ENCODE results near the gene FIP1L1. TPM values are rescaled to one million over a fixed set of nuclear protein-coding genes. Genes with fewer than 3 reads are reported as not detected.

FIP1L1 gene
- total RNA-seq, 1 donor from 2014 or later = 66.2 TPM

DNA sequence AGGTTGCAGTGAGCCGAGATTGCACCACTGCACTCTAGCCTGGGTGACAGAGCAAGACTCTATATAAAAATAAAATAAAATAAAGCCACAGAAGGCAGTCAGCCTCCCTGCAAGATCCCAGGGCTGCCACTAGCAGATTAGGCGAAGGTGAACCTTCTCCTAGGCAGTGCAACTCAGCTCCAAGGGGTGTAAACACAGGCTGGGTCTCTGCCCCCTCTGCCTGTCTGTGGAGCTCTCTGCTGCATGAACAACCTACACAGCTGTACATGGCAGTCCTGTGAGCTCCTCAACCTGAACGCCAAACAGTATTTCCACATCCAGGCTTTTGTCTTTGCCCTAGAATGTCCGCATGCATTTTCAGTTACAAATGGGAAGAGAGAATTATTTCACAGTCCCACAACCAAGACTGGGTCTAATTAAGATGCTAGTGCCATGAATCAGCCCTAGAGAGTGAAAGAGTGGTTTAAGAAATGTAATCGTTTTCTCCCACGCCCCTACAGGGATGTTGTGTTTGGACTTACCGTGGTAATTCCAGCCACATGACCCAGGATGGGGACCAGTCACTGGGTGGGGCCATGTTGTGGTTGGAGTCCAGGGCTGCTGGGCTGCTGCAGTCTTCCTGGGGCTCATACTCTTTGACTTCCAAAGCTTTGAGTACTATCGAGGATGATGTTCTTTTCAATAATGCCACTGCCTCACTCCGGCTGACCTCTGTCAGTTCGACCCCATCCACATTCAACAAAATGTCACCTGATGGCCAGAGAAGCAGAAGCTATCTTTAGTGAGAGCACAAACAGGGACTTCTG lies 99.0 kb downstream of the FIP1L1 start:
- no peak for DNase-seq

DNA sequence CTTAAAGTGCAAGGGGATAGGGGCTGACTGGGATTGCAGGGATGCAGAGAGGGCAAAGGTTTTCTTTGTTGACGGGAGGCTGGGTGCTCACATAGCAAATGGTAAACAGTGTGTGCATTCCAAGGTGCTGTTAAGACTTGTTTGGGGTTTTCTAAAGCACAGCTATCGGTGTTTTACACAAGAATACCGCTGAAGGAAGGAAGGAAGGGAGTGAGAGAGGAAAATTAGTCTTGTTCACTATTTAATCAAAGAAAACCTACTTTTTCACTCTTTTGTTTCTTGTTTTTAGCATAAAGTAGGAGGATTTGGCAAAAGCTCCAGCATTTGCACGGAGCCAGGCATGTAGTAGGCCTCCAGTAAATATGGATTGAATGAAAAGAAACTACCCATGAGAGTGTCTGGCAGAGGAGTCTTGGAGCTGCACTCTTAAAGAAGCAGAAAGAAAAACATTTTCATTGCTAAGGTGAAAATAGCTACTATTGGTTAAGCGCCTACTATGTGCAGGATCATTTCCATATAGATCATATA lies 99.7 kb downstream of the FIP1L1 start:
- no peak for DNase-seq

DNA sequence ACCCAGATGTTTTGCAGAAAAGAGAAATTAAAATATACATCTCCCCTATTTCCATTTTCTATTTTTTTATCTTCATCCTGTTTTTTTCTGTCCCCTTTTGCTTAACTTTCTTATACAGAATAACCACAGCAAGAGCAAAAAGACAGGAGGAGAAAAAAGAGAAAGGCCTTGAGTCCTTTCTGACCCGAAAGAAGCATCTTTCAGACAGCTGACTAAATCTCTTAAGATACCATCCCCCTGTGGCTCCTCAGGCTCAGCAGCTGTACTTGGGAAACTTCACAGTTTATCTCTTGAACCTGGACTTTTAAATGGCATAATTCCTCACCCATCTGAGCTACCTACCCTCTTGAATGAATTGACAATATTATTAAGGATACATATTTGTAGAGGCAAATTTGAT lies 100.2 kb downstream of the FIP1L1 start:
- DNase-seq = no peak

DNA sequence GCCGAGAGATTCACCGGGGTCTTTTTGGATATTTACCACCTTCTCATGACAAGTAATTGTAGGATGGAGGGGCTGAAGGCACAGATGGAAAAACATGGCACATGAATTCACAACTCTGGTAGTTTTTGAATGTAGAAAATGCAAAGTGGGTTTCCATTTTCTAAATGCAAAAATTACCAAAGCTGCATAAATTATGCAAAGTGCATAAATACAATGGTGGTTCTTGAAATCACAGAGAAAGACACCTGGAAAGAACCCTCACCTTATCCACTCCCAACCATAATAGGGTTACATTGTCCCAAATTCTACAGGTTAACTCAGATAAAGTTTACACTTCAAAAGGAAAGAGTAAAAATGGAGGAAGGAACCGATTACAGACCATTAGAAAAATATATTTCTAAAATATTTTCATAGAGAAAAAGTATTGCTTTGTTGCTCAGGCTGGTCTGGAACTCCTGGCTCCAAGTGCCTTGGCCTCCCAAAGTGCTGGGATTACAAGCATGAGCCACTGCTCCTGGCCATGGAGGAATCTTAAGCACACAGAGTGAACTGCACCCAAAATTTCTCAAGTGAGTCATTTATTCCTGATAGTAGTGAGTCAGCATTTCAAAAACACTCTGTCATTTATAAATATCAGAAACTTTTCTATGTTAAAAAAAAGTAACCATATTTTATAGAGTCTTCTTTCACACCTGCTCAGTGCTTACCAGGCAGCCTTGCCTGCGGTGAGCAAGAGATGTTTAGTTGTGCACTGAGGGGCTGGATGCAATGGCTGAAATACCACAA lies 101.4 kb downstream of the FIP1L1 start:
- no peak for DNase-seq

DNA sequence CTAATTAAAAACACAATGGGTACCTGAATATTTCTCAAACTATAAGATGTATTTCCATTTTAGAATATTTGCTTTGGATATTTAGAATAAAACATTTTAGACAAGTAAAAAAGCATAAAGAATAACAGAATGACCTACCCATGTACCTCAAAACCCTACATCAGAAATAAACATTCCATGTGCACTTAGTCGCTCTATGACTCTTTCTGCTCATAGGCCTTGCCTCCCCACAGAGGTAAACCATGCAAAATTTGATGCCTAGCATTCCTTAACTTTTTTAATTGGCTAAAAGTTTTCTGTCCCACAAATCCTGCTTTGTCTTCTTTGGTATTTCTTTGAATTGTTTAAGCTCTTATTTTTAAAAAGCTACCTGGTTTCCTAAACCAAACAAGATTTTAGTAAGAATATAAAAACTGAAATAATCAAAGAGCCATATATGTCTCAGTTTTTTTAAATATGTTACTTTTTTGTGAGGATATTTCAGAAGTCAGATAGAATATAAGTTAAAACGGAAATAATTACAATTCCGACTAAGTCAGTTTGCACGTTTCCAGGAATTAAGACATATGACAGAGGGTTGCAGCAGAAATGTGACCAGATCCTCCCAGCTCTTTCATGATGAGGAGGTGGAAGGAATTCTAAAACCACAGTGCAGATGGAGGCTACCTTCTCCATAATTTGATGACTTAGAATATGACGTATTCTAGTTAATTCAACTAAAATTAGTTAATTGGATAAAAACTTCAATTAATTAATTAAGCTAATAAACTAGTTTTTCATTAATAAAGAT lies 102.5 kb downstream of the FIP1L1 start:
- DNase-seq = no peak

DNA sequence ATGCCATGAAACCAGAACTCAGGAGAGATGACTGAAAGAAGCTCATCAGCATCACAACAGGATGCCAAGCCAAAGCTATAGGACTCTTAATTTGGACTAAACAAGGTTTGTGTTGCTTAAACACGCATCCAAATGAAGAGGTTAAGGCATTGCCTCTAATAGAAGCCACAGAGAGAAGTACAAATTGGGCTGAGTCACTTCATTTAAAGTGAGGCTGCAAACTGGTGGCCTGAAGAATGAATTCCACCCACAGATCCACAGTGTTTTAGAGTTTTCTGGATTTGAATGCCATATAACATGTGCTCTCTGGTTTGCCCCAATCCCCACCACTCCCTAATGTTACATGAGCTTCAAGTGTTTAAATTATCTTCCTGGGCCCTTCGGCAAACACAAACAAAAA lies 103.5 kb downstream of the FIP1L1 start:
- no peak for DNase-seq

DNA sequence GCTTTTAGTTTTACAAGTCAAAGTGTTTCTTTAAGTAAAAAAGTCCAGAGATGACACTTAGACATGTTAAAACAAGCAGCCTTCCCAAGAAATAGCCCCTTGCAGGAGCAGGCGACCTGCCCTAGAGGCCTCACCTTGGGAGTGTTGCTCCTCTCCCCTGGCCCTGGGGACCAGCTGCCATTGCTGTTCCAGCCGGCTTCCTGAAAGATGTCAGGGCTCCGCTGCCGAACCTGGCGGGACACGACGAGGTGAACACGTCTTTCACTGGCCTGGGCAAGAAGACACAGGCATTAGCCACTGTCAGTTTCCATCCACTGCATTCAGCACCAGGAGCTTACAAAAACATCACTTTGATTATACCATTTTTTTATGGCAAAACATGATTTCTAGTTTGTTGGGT lies 104.1 kb downstream of the FIP1L1 start:
- no peak for DNase-seq

DNA sequence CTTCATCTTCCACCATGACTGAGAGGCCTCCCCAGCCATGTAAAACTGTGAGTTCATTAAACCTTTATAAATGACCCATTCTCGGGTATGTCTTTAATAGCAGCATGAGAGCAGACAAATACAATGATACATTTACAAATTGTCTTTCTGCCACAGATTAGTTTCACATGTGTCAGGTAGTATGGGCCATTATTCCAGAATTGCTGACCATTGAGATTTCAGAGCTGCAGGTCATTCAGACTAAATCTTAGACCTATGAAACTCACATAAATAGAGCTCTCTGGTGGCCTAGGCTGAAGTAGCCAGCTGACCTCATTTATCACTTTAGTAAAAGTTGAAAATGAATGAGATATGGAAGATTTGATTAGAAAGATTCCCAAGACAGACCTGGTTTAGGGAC lies 105.8 kb downstream of the FIP1L1 start:
- DNase-seq = no peak

DNA sequence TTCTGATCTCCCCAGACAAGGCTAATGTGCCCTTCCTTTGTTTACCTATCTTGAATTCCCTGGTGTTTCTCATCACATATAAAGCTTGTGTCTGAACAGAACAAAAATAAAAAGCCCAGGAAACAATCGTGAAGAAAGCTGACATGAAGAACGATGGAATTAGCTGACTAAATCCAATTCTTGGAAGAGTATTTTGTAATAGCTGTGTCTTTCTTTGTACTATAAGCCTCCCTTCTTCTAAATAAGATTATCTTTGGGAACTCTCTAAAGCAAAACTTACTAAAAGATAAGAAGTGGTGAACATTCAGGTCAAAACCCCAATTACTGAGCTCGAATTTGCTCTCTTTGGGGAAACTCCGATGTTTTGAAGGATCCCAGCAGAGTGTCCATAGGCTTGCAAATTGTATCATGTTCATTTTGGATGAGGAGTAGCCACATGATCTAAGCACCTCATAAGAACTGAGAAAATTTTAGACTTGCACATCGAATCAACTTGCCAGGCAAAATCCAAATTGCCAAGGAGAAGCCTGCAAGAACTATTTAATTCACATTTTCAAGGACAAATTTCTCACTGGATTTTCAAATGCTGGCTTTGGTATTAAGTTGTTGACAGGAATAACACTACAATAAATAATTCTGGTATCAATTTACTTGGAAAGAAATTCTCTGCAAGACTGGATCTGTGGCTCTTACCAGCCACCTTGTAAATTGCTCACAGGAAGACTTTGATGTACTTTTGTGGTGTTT lies 107.6 kb downstream of the FIP1L1 start:
- no peak for DNase-seq

DNA sequence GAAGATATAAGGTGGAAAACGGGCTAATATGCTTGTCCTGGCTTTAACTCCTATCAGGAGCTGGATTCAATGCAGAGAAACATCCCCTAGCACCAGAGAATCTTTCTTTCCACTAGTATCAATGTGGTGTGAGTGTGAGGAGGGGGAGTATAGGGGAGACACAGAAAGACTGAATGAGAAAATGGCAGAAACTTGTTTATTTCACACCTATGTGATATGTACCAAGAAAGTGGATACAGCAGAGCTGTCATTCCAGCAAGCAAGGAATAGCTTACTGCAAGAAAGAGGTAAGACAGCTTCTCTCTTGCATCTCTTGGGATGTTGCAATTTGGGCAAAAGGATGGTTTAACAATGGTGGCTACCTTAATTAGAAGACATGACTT lies 108.2 kb downstream of the FIP1L1 start:
- no peak for DNase-seq

DNA sequence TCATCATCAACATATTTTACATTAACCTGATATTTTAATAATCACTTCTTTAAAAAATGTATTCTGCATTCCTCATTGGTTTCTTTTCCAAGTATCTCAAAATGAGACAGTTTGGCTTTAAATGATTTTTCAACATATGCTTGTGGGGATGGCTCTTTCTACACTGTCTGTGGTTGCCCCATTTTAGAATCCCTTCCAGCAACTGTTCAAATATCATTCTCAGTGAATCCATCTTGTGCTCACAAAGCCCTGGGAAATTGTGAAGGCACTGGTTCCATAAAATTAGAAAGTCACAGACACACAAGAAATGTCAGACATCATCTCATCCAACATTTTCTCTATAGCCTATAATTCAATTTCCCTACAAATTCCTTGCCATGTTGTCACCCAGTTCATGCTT lies 110.3 kb downstream of the FIP1L1 start:
- no peak for DNase-seq

DNA sequence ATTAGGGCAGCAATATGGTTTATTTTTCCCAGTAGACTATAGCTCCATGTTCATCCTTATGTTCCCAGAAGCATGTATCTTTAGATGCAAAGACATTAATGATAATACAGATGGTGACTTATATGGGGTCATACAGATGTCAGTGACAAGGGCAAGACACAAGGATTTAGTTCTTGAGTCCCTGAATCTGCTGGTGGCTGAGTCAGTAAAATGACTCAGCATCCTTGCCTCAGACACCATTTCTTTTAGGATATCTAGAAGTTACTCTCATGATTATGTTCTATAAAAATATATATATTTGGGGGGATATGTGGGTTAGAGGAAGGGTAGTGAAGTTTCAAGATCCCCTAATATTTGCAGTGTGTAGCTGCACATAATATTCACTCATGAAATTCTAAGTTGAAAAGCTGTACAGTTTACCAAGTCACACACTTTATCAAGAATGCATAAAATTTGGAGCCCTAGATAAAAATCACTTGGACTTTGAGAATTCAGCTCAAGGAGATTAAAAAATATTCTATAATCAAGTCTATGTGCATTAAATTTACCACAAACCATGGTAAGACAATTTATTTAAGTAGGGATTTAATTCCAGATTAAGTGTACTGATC lies 111.9 kb downstream of the FIP1L1 start:
- no peak for DNase-seq

DNA sequence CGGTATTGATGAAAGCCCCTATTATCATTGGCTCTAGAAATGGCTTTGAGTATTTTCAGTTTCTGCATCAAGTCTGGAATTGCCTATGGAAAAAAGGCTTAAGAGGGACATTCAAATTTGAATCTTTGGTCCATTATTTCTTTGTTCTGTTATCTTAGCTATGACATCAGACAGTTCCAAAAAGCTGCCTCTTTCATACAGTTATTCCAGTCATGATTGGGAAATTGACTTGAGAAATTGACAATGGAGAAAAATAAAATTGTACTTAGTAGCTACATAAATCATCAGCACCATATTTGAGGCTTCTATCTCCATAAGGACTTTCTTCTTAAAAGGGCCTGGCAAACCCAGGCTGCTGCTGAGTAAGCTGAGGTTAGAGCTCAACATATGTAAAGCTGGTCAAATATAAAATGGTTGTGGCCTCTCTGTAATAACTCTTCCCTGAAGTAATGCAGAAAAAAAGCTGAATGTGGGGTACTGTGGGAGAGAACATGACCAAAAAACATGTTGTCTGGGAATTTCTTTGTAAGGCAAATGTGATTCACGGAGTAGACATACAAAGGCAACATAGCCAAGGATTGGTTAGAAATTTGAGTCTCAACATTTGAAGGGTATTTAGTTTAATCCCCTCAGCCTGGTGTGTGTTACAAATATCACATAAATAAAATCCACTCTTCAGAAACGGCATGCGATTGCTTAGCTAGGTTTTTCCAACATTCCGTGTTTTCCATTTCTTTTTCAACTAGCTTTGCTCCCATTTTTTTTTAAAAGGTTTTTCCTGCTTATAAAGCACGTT lies 112.9 kb downstream of the FIP1L1 start:
- DNase-seq = peak; percentile 65

DNA sequence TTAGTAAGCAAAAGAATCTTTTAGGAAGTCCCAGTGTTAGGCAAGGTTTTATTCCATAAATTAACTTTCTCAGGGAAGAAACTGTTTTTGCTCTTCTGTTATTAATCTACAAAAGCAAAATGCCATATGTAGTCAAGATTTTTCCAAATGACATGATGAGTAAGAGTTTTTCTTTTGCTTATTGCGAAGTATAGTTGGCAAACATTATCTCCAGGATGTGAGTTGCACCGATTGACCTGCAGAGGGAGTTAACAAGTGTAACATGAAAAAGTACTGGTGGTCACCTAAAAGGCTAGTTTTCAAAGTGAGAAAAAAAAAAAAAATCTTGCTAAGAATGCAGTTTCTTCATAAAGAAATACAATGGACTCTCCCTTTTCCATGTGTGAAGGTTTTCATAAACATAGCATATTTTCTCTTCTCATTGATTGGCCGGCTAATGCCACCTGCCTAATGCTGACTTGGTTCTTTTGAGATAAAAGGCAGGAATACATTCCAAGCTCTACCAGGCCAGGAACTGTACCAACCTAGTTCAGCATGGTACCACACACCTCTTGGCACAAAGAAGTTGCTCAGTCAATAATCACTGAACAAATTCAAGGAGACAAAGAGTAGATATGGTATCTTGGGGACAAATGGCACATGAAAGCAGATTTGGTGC lies 113.7 kb downstream of the FIP1L1 start:
- peak; percentile 76 for DNase-seq

DNA sequence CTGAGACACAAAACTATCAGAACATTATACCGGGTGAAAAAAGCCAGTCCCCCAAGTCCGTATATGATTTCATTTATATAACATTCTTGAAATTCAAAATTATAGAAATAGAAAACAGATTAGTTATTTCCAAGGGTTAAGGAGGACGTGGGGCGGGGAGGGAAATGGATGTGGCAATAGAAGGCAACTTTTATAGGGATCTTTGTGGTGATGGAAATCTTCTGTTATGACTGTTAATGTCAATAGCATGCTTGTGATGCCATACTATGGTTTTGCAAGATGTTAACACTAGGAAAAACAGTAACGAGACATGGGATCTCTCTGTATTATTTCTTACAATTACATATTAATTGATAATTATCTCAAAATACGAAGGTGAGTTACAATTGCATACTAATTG lies 117.4 kb downstream of the FIP1L1 start:
- no peak for DNase-seq

DNA sequence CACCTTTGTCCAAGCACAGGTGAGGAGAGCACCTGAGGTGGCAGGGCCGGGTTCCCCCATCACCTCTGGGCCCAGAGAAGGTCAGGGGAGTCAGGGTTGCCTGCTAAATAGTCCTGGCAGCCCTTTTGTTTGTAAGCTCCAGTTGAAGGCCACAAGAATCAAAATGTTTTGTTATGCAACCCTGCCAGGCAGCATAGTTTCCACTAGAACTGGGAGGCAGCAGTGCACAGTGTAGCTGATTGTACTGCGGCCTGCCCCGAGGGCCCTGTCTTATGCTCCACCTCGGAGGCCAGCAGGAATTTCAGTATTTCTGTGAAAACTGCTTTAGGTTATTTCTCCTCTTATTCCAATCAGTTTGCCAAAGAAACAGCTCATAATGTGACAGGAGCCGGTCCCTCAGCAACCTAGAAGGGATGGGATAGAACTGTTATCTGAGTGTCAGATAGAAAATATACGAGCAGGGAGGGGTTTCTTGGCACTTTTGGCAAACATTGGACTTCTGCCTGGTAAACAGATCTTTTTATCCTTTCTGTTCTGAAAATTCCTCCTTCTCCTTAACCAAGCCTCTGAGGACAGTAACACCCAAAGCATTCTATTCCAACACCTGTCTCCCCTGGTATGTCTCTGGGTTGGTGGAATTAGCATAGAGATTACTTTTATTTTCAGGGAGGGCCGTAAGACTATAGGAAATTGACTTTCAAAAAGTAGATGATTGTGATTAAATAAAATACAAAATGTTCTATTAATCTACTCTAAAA lies 120.2 kb downstream of the FIP1L1 start:
- DNase-seq = peak; percentile 47

DNA sequence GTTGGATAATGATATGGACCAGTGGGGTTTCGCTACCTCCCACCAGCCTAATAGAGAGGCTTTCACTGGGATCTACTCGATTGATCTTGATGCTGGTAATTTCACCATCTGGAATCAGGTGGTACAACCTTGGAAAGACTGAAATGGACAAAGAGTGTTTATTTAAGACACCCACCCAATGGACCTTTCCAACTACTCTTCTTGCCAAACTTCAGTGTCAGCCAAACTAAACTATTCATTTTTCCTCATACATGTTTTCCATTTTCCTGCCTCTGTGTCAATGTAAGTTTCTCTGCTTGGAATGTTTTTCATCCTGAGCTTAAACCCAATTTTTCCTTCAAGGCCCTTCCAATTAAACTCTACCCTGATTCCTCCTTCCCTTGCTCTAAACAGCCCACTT lies 121.3 kb downstream of the FIP1L1 start:
- DNase-seq = peak; percentile 32

DNA sequence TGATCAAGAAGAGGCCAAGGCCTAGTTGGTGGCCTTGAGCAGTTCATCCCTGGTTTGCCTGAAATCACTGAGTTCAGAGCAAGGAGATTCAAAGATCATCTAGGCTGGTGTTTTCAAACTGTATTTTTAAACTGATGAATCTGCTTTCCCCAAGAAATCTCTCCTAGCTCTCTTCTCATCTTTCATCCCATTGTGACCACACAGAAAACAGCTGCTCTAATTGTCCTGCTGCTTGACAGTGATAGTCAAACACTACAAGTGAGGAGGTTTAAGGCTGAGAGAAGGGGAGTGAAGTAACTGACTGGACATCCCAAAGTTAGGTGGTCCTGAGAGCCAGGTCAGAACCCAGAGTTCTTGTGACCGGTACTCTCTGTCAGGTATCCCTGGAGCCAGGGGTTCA lies 122.3 kb downstream of the FIP1L1 start:
- DNase-seq = no peak

DNA sequence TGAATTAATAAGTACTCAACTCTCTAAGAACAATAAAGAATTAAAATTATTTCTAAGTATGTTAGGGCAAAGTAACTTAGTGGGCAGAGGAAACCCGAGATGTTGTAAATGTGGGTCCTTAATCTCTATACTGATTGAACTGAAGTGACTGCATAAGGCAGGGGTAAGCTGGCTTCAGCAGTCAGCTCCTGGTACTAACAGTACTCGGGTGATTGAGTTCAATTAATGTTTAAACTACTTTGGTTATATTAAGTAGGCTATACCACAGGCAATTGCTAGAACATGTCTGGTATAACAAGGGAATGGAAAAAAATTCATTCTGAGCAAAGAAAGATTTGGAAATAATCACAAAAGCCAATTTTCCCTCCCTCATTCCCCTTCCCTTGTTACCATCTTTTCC lies 123.1 kb downstream of the FIP1L1 start:
- DNase-seq = no peak
